ENCODE results near the gene SRD5A3.

GRCh38 chr4:55358246-55358645 is 12.2 kb downstream of the SRD5A3 start:
- no peak for TF ChIP-seq POLR2A (IDR thresholded peaks at IDR 0.05)
- no peak for TF ChIP-seq CTCF (IDR thresholded peaks at IDR 0.05)
- no peak for TF ChIP-seq POLR2AphosphoS5 (IDR thresholded peaks at IDR 0.05)
- no peak for TF ChIP-seq EP300 (IDR thresholded peaks at IDR 0.05)

Measured in suprapubic skin (tissue), 4 donors.